Peyer's patch (tissue), 4 donors: ENCODE measurements around the gene CNTNAP4. TPM values are rescaled to one million over a fixed set of nuclear protein-coding genes. Genes with fewer than 3 reads are reported as not detected.

Experiments
- DNase-seq, 3 donors: peaks; one replicate each; pipeline ENCODE4 v3.0.0-alpha.2; 2017 to 2019
- H3K27ac ChIP-seq, 4 donors: fragments of 200-600 bp; sonication (generic); one replicate each; pipeline ENCODE4 v1.5.1; 2016 to 2019
- H3K27me3 ChIP-seq, 2 donors: fragments of 200-600 bp; sonication (generic); one replicate each; pipeline ENCODE4 v1.5.1; 2019
- H3K36me3 ChIP-seq, 3 donors: fragments of 200-600 bp; sonication (generic); one replicate each; pipeline ENCODE4 v1.5.1; 2016 to 2019
- H3K4me1 ChIP-seq, 4 donors: fragments of 200-600 bp; sonication (generic); one replicate each; pipeline ENCODE4 v1.5.1; 2016 to 2019
- H3K4me3 ChIP-seq, 4 donors: fragments of 200-600 bp; sonication (generic); 1 replicate in 3 of 4; 2 replicates in 1 of 4; pipeline ENCODE4 v1.5.1; 2016 to 2019; ENCODE audit warnings: mild to moderate bottlenecking in 1 of 4
- H3K9me3 ChIP-seq, 4 donors: fragments of 200-600 bp; sonication (generic); one replicate each; pipeline ENCODE4 v1.5.1; 2016 to 2019; ENCODE audit warnings: mild to moderate bottlenecking in 1 of 4
- CTCF ChIP-seq, 6 experiments: fragments of 450-650 bp in 4 of 6; fragments of 200-600 bp in 2 of 6; sonication (generic) in 1 of 6; IDR thresholded peaks; one replicate each; pipeline ENCODE4 v1.5.1; 2017 to 2019; ENCODE audit warnings: antibody characterized with exemption in 6 of 6, mild to moderate bottlenecking in 3 of 6, moderate library complexity in 1 of 6
- POLR2A ChIP-seq, 2 donors: fragments of 450-650 bp; IDR thresholded peaks; one replicate each; pipeline ENCODE4 v1.5.1; 2017; ENCODE audit warnings: antibody characterized with exemption in 2 of 2, mild to moderate bottlenecking in 2 of 2, moderate library complexity in 2 of 2
- total RNA-seq, 4 donors: library from RNA; depleted of rRNA; stranded (reverse); fragments of >200 nt; gene quantifications; one replicate each; pipeline ENCODE4 v1.1.0, GENCODE V29; 2016

The CNTNAP4 gene
- total RNA-seq, 4 donors from 2014 or later, result not detected

- TF ChIP-seq CTCF (IDR thresholded peaks at IDR 0.05), result no peak
- no peak for TF ChIP-seq POLR2A (IDR thresholded peaks at IDR 0.05)
- Histone ChIP-seq H3K9me3 (no peaks in the 10 kb centered on the region), H3K4me1 (no peaks in the 10 kb centered on the region), H3K4me3 (no peak overlapping the region), H3K27me3 (no peaks in the 10 kb centered on the region), H3K36me3 (no peaks in the 10 kb centered on the region), H3K27ac (no peak overlapping the region)
- DNase-seq, result no peak
These were observed 247.6 kb downstream of the CNTNAP4 start for GRCh38 chr16:76524769-76525168.

GRCh38 chr16:76527244-76527643, 250.0 kb downstream of the CNTNAP4 start:
- no peak for DNase-seq
- Histone ChIP-seq H3K4me3 (no peak overlapping the region), H3K27ac (no peak overlapping the region), H3K9me3 (no peaks in the 10 kb centered on the region), H3K4me1 (no peaks in the 10 kb centered on the region), H3K36me3 (no peaks in the 10 kb centered on the region), H3K27me3 (no peaks in the 10 kb centered on the region)
- TF ChIP-seq CTCF (IDR thresholded peaks at IDR 0.05), result no peak
- TF ChIP-seq POLR2A (IDR thresholded peaks at IDR 0.05), result no peak

- Histone ChIP-seq H3K36me3 (no peaks in the 10 kb centered on the region), H3K4me3 (no peak overlapping the region), H3K27ac (no peak overlapping the region), H3K9me3 (no peaks in the 10 kb centered on the region), H3K27me3 (no peaks in the 10 kb centered on the region), H3K4me1 (no peaks in the 10 kb centered on the region)
- DNase-seq, result no peak
- TF ChIP-seq CTCF (IDR thresholded peaks at IDR 0.05) (no peak), POLR2A (IDR thresholded peaks at IDR 0.05) (no peak)
These were observed 251.9 kb downstream of the CNTNAP4 start for GRCh38 chr16:76529120-76529519.

GRCh38 chr16:76531236-76531635, 254.0 kb downstream of the CNTNAP4 start:
- Histone ChIP-seq H3K9me3 (no peaks in the 10 kb centered on the region), H3K4me1 (no peaks in the 10 kb centered on the region), H3K4me3 (no peak overlapping the region), H3K27ac (no peak overlapping the region), H3K36me3 (no peaks in the 10 kb centered on the region), H3K27me3 (no peaks in the 10 kb centered on the region)
- TF ChIP-seq POLR2A (IDR thresholded peaks at IDR 0.05), result no peak
- no peak for TF ChIP-seq CTCF (IDR thresholded peaks at IDR 0.05)
- DNase-seq, result no peak

GRCh38 chr16:76532188-76532973, 255.2 kb downstream of the CNTNAP4 start:
- no peak for DNase-seq
- no peak overlapping the region for H3K4me3 ChIP-seq
- no peaks in the 10 kb centered on the region for H3K9me3 ChIP-seq
- H3K27me3 ChIP-seq, result no peaks in the 10 kb centered on the region
- H3K27ac ChIP-seq, result no peak overlapping the region
- TF ChIP-seq CTCF (IDR thresholded peaks at IDR 0.05) (no peak), POLR2A (IDR thresholded peaks at IDR 0.05) (no peak)
- H3K36me3 ChIP-seq, result no peaks in the 10 kb centered on the region
- no peaks in the 10 kb centered on the region for H3K4me1 ChIP-seq
